Liver (tissue), 3 donors: ENCODE data around the gene SEMA4B.

Experiments
- EGR1 ChIP-seq, 2 donors: IDR thresholded peaks; 2 replicates each; pipeline ENCODE4 v1.6.1; 2016 to 2018; ENCODE audit warnings: antibody characterized with exemption in 2 of 2, low read depth in 2 of 2
- HNF4A ChIP-seq, 2 donors: conservative IDR thresholded peaks; 2 replicates each; pipeline ENCODE4 v1.6.1; 2016; ENCODE audit warnings: antibody characterized with exemption in 2 of 2, mild to moderate bottlenecking in 2 of 2
- YY1 ChIP-seq: IDR thresholded peaks from 2 replicates; pipeline ENCODE4 v1.6.1; 2016; ENCODE audit warnings: antibody characterized with exemption, mild to moderate bottlenecking
- TF ChIP-seq, protein P1 (sequence below): fragments of 150-350 bp; IDR thresholded peaks from 2 replicates; pipeline ENCODE4 v1.5.1; 2017; ENCODE audit warnings: improper control_type of control experiment, low read depth, low read length; ENCODE audit not compliant: missing input control
- TF ChIP-seq, protein P2 (sequence below): IDR thresholded peaks from 2 replicates; pipeline ENCODE4 v1.6.1; 2016; ENCODE audit warnings: antibody characterized with exemption
- TF ChIP-seq, protein P3 (sequence below): IDR thresholded peaks from 2 replicates; pipeline ENCODE4 v1.6.1; 2016; ENCODE audit warnings: antibody characterized with exemption
- TF ChIP-seq, protein P4 (sequence below): IDR thresholded peaks from 2 replicates; pipeline ENCODE4 v1.6.1; 2016; ENCODE audit warnings: antibody characterized with exemption, mild to moderate bottlenecking
- donor health status: healthy.
- donor health status: healthy.

DNA sequence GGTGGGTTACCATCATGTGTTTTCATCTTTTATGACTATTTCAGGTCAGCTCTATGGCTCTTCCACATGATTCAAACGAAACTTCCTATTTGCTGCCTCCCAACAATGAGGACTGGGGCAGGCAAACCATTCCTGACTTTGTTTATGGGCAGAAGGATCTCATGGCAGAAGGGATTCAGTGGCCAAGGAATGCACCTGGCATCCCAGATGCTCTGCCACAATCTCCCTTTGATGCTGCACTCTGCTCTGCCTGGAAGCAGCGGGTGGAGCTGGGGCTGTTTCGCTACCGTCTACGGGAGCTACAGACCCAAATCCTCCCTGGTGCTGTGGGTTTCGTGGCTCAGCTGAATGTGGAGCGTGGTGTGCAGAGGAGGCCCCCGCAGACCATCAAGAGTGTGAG, 39.7 kb downstream of the SEMA4B start:
- TF ChIP-seq, protein P1, sequence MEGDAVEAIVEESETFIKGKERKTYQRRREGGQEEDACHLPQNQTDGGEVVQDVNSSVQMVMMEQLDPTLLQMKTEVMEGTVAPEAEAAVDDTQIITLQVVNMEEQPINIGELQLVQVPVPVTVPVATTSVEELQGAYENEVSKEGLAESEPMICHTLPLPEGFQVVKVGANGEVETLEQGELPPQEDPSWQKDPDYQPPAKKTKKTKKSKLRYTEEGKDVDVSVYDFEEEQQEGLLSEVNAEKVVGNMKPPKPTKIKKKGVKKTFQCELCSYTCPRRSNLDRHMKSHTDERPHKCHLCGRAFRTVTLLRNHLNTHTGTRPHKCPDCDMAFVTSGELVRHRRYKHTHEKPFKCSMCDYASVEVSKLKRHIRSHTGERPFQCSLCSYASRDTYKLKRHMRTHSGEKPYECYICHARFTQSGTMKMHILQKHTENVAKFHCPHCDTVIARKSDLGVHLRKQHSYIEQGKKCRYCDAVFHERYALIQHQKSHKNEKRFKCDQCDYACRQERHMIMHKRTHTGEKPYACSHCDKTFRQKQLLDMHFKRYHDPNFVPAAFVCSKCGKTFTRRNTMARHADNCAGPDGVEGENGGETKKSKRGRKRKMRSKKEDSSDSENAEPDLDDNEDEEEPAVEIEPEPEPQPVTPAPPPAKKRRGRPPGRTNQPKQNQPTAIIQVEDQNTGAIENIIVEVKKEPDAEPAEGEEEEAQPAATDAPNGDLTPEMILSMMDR, result no peak
- TF ChIP-seq, protein P2, sequence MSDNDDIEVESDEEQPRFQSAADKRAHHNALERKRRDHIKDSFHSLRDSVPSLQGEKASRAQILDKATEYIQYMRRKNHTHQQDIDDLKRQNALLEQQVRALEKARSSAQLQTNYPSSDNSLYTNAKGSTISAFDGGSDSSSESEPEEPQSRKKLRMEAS, result no peak
- TF ChIP-seq YY1 (no peak), HNF4A (conservative IDR thresholded peaks at IDR 0.05) (no peak), EGR1 (IDR thresholded peaks at IDR 0.05; ENCODE audit: low read depth in 2 of 2) (no peak)
- TF ChIP-seq, protein P3, sequence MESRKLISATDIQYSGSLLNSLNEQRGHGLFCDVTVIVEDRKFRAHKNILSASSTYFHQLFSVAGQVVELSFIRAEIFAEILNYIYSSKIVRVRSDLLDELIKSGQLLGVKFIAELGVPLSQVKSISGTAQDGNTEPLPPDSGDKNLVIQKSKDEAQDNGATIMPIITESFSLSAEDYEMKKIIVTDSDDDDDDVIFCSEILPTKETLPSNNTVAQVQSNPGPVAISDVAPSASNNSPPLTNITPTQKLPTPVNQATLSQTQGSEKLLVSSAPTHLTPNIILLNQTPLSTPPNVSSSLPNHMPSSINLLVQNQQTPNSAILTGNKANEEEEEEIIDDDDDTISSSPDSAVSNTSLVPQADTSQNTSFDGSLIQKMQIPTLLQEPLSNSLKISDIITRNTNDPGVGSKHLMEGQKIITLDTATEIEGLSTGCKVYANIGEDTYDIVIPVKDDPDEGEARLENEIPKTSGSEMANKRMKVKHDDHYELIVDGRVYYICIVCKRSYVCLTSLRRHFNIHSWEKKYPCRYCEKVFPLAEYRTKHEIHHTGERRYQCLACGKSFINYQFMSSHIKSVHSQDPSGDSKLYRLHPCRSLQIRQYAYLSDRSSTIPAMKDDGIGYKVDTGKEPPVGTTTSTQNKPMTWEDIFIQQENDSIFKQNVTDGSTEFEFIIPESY, result no peak
- TF ChIP-seq, protein P4, sequence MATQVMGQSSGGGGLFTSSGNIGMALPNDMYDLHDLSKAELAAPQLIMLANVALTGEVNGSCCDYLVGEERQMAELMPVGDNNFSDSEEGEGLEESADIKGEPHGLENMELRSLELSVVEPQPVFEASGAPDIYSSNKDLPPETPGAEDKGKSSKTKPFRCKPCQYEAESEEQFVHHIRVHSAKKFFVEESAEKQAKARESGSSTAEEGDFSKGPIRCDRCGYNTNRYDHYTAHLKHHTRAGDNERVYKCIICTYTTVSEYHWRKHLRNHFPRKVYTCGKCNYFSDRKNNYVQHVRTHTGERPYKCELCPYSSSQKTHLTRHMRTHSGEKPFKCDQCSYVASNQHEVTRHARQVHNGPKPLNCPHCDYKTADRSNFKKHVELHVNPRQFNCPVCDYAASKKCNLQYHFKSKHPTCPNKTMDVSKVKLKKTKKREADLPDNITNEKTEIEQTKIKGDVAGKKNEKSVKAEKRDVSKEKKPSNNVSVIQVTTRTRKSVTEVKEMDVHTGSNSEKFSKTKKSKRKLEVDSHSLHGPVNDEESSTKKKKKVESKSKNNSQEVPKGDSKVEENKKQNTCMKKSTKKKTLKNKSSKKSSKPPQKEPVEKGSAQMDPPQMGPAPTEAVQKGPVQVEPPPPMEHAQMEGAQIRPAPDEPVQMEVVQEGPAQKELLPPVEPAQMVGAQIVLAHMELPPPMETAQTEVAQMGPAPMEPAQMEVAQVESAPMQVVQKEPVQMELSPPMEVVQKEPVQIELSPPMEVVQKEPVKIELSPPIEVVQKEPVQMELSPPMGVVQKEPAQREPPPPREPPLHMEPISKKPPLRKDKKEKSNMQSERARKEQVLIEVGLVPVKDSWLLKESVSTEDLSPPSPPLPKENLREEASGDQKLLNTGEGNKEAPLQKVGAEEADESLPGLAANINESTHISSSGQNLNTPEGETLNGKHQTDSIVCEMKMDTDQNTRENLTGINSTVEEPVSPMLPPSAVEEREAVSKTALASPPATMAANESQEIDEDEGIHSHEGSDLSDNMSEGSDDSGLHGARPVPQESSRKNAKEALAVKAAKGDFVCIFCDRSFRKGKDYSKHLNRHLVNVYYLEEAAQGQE, result no peak
